ENCODE results near the gene RUFY3. TPM values are rescaled to one million over a fixed set of nuclear protein-coding genes. Genes with fewer than 3 reads are reported as not detected.
A peak's percentile ranks its signal among the peaks of the same experiment; 100 is the strongest.

The RUFY3 gene
- 21.3 and 25.3 TPM in 2 replicates for total RNA-seq (2016; rRNA removed; fragmentation: Illumina TruSeq; extraction: Trizol)
- total RNA-seq (2016; cell fraction: cytosol; rRNA removed; fragmentation: Illumina TruSeq; extraction: Trizol; ENCODE audit: low read depth) = 19.0 and 22.8 TPM in 2 replicates
- total RNA-seq (2016; cell fraction: insoluble cytoplasmic fraction; rRNA removed; fragmentation: Illumina TruSeq; extraction: Trizol) = 17.5 and 24.4 TPM in 2 replicates
- 10.5 and 13.3 TPM in 2 replicates for total RNA-seq (2016; cell fraction: membrane; rRNA removed; fragmentation: Illumina TruSeq; extraction: Trizol)
- total RNA-seq (2016; cell fraction: nucleus; rRNA removed; fragmentation: Illumina TruSeq; extraction: Trizol) = 37.3 and 46.8 TPM in 2 replicates
- 17.9 and 19.9 TPM in 2 replicates for polyA plus RNA-seq (2011; rRNA removed)
- 4.1 and 7.8 TPM in 2 replicates for polyA plus RNA-seq (2011; cell fraction: cytosol; rRNA removed)
- 21.0 and 24.2 TPM in 2 replicates for polyA plus RNA-seq (2011; cell fraction: nucleus; rRNA removed)
- 13.1 and 13.2 TPM in 2 replicates for polyA plus RNA-seq (2012)
- polyA plus RNA-seq (2016; cell fraction: cytosol; fragmentation: Illumina TruSeq; extraction: Trizol; ENCODE audit: low read depth) = 1.9 and 2.2 TPM in 2 replicates
- 13.1 and 13.9 TPM in 2 replicates for polyA plus RNA-seq (2016; cell fraction: insoluble cytoplasmic fraction; fragmentation: Illumina TruSeq; extraction: Trizol; ENCODE audit: low read depth)
- 5.0 and 6.4 TPM in 2 replicates for polyA plus RNA-seq (2016; cell fraction: membrane; fragmentation: Illumina TruSeq; extraction: Trizol; ENCODE audit: low read depth)
- polyA plus RNA-seq (2016; cell fraction: nucleus; fragmentation: Illumina TruSeq; extraction: Trizol; ENCODE audit: insufficient read depth, low read depth) = 48.1 and 50.4 TPM in 2 replicates
- polyA minus RNA-seq (2011; rRNA and poly(A)+ RNA removed; ENCODE audit: low replicate concordance) = 4.8 and 10.2 TPM in 2 replicates
- polyA minus RNA-seq (2011; cell fraction: cytosol; rRNA and poly(A)+ RNA removed) = 9.5 and 10.0 TPM in 2 replicates
- polyA minus RNA-seq (2011; cell fraction: nucleus; rRNA and poly(A)+ RNA removed) = 53.9 and 54.2 TPM in 2 replicates
- Bru-seq, nascent RNA = percentile 72 among the genes with signal in this experiment
- percentile 81 among the genes with signal in this experiment for BruChase-seq, experiment 1, labeled RNA remaining after a 6-hour chase
- percentile 79 among the genes with signal in this experiment for BruChase-seq, experiment 2, labeled RNA remaining after a 2-hour chase
- long read RNA-seq, experiment 1 = 0 reads
- long read RNA-seq, experiment 2, partial matches to known transcripts = 2 of 18 reads
- long read RNA-seq, experiment 2, other reads (novel, unspliced or antisense) = 15 of 18 reads

- Histone ChIP-seq H2AFZ (ENCODE audit: low read length) (no peak within 1 kb of the TSS), H4K20me1 (ENCODE audit: insufficient read depth, low read length) (no peaks in the 10 kb centered on the region), H3K4me1 (ENCODE audit: insufficient read depth, low read length) (peaks cover 24% of the 10 kb centered on the region), H3K9me3 (ENCODE audit: low read length) (no peaks in the 10 kb centered on the region), H3K27me3 (ENCODE audit: control insufficient read depth in 1 of 2, insufficient read depth in 2 of 2, low read length in 2 of 2) (no peaks in the 10 kb centered on the region), H3K4me3 (replicated peaks in 1 of 3; ENCODE audit: insufficient read depth in 1 of 3, low read depth in 2 of 3, low read length in 3 of 3) (no peak within 1 kb of the TSS), H3K79me2 (ENCODE audit: insufficient read depth, low read length) (peaks cover 9% of the 10 kb centered on the region), H3K9ac (ENCODE audit: insufficient read depth, low read depth, low read length) (no peak within 1 kb of the TSS), H3K4me2 (ENCODE audit: low read depth, low read length) (no peak within 1 kb of the TSS), H3K27ac (ENCODE audit: extremely low read length, insufficient read depth, low read length) (no peak within 1 kb of the TSS), H3K36me3 (replicated peaks in 1 of 2; ENCODE audit: control insufficient read depth in 1 of 2, insufficient read depth in 2 of 2, low read length in 2 of 2) (no peaks in the 10 kb centered on the region)
- no peak for ATAC-seq
- DNase-seq (ENCODE audit: low spot score) = no peak
- WGBS (ENCODE audit: low lambda C conversion rate) = 89% methylated on average over 3 of the region's 3 CpGs
- CTCF ChIA-PET (ENCODE audit: low intra/inter-chr PET ratio, low total read pairs) = no interaction called here
- POLR2A ChIA-PET = no interaction called here
- TF ChIP-seq ZNF430 (CRISPR knock-in tag; IDR thresholded peaks at IDR 0.05) (no peak), ZNF317 (CRISPR knock-in tag; IDR thresholded peaks at IDR 0.05) (no peak), GPBP1L1 (CRISPR knock-in tag; IDR thresholded peaks at IDR 0.05) (no peak), ZNF296 (CRISPR knock-in tag; conservative IDR thresholded peaks at IDR 0.05) (no peak), TRAFD1 (CRISPR knock-in tag; IDR thresholded peaks at IDR 0.05; ENCODE audit: borderline replicate concordance) (no peak), TRIM22 (IDR thresholded peaks at IDR 0.05) (no peak)
- in situ Hi-C loops (cut with HindIII; ENCODE audit: extremely low pct_ligation_motif_present, low pct_unique_long_range_greater_than_20kb) (no loop called here), intact Hi-C loops (cut with micrococcal nuclease; ENCODE audit: unreplicated experiment) (no loop called here)
- BruUV-seq (replicated peaks) = no TSS peak
- FAIRE-seq = no peak
Observed at GRCh38 chr4:70721747-70722146, at the start of gene RUFY3. TSS of gene RUFY3 (plus strand) at chr4:70721964. CDS start at chr4:70722574, 610 bp downstream.
